HG03139 (cell line): ENCODE measurements around the gene CAP1.
"Not testable (repeated sequence)": the region's sequence is repeated elsewhere in the genome, so short reads cannot be mapped to it uniquely, and the experiment has no call there.

Experiments
- ATAC-seq: cut with Tn5 transposase; IDR thresholded peaks from one replicate; pipeline ENCODE4 v1.9.1; 2021; ENCODE audit not compliant: unreplicated experiment

CAP1 gene

GRCh38 chr1:40040511-40041465, at the start of gene CAP1:
Gene CAP1 (plus strand): TSS chr1:40040729. CDS start chr1:40059347, 18,618 bp downstream.
- ATAC-seq, result peak; percentile 72

- no peak for ATAC-seq
These were observed 48.3 kb upstream of the CAP1 start for GRCh38 chr1:39992234-39992633.

GRCh38 chr1:39992888-39993287, 47.6 kb upstream of the CAP1 start:
- ATAC-seq, result no peak

- ATAC-seq, result peak; percentile 92
These were observed 44.5 kb upstream of the CAP1 start for GRCh38 chr1:39995973-39996393.

- no peak for ATAC-seq
These were observed 44.0 kb upstream of the CAP1 start for GRCh38 chr1:39996396-39997004.

GRCh38 chr1:40001456-40001855, 39.1 kb upstream of the CAP1 start:
- ATAC-seq, result no peak

- no peak for ATAC-seq
These were observed 37.1 kb upstream of the CAP1 start for GRCh38 chr1:40003156-40004093.

- no peak for ATAC-seq
These were observed 35.7 kb upstream of the CAP1 start for GRCh38 chr1:40004857-40005256.

- not testable (repeated sequence) for ATAC-seq
These were observed 33.0 kb upstream of the CAP1 start for GRCh38 chr1:40007481-40008034.

GRCh38 chr1:40011198-40011597, 29.3 kb upstream of the CAP1 start:
- no peak for ATAC-seq

- ATAC-seq, result no peak
These were observed 26.2 kb upstream of the CAP1 start for GRCh38 chr1:40014253-40014706.

GRCh38 chr1:40014812-40015594, 25.5 kb upstream of the CAP1 start:
- ATAC-seq, result no peak

GRCh38 chr1:40017951-40018575, 22.5 kb upstream of the CAP1 start:
- no peak for ATAC-seq

- no peak for ATAC-seq
These were observed 20.0 kb upstream of the CAP1 start for GRCh38 chr1:40020447-40021085.

- no peak for ATAC-seq
These were observed 17.1 kb upstream of the CAP1 start for GRCh38 chr1:40023379-40023944.

- ATAC-seq, result no peak
These were observed 15.9 kb upstream of the CAP1 start for GRCh38 chr1:40024671-40025070.

- ATAC-seq, result no peak
These were observed 12.9 kb upstream of the CAP1 start for GRCh38 chr1:40027647-40028046.

GRCh38 chr1:40029608-40030007, 10.9 kb upstream of the CAP1 start:
- ATAC-seq, result no peak
